GM18858 (cell line): ENCODE results near the gene KIZ.
A peak's percentile ranks its signal among the peaks of the same experiment; 100 is the strongest.

Experiments used
- ATAC-seq: cut with Tn5 transposase; IDR thresholded peaks from one replicate; pipeline ENCODE4 v1.9.1; 2021; ENCODE audit not compliant: unreplicated experiment

The KIZ gene

DNA sequence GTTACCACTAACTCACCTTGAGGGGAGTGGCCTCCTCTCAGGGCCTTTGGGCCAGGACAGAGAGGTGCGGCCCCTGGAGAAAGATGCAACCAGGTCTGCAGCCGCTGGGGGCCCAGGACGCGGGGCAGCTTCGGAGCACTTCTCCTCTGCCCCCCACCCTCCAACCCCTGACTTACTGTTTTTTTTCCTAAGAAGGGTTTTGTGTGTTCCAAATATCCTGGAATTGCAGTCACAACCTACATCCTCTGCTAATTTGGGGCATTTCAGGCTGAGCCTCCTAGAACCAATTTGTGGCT lies 21.5 kb upstream of the KIZ start:
- no peak for ATAC-seq

DNA sequence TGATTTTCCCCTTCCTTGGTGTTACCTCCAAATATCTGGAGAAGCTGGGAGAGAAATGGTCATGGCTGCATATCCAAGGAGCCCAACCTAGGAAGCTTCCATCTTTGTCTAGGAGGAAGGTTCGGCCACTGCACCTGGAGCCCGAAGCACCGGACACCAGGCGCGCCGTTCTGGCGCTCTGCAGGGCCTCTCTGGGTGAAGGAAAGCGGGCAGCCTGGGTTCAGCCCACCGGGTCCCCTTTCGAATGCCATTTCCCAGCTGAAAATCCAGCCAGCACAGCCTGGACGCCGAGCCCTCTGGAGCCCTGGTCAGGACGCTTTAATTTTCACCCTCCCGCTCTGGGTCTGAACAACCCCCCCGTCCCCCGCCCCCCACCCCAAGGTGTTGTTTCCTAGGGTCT lies 21.0 kb upstream of the KIZ start:
- no peak for ATAC-seq

DNA sequence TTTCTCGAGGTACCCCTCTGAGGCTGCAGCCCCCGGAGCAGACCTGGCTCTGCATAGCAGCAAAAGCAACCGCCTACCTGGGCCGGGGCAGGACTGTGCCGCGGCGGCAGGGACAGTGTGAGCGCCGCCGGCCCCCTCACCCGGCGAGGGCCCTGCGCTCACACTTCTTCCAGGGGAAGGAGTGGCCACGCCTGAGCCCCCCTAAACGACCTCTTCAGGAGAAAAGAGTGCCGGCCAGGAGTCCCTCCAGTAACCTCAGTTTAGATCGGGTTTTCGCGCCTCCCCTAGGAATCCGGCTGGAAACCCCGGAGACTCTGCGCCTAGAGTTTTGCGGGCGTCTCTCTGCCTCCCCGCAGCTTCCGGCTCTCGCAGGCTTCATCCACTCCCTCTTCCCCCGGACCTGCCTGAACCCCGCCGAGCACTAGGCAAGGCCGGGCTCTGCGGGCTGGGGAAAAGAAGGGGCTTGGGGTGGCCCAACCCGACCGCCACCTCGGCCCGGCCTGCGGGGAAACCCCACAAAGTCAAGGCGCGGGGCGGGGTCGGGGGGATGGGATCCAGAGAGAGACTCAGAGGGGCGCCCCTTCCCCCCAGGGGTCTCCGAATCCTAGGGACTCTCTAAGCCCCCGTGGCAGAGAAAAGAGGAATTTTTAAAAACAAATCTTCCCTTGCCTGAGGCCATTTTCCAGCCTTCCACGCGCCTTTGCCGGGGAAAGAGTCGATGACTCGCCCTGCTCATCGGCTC lies 20.3 kb upstream of the KIZ start:
- ATAC-seq: no peak

DNA sequence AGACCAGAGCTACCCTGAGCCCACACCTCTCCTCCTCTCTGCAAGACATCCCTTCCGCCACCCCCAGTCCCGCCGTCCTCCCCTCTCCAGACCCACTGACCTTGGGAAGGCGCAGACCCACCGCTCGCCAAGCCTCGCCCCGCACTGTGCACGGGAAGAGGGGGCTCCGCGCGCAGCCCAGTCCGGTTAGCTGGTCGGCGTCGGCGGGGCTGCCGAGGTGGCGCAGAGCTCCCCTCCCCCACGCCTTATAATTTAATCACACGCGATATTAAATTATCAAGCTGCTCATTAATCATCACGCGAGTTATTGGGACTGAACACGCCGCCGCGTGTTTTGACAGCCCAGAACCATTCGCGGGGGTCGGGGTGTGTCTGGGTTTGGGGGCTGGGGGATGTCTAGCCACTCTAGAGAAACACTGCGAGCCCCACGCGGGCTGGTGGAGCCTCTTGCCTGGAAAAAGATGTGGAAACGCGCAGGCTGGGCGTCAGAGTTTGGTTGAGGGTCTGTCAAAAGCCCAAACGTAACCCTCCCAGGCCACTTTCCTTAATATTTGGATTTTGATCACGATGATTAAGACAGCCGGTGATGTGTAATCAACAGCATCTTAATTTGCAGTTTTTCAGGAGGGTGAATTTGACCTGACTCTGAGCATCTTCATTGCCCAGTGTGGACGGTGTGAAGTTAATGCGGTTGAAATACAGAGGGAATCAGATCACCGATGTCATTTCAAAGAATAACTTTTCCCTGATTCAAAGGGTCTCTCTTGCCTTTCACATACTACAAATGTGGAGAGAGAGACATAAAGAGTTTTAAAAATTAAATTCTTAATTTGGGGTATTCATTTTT lies 19.5 kb upstream of the KIZ start, which contains the start of gene LINC00237:
Gene LINC00237, minus strand, starts transcription at position 188 of the 847 bp plus-strand sequence.
- no peak for ATAC-seq

DNA sequence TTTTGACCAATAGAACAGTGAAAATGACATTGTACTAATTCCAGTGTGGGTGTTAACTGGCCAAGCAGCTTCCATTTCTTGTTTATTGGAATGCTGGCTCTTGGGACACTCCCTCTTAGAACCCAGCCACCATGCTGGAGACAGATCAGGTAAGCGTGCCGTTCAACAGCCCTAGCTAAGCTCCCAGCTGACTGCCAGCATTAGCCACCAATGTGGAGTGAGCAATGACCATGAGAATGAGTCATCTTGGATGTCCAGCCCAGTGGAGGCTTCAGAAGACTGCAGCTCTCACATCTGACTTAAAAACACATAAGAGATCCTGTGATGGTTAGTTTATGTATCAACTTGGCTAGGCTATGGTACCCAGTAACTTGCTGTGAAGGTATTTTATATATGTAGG lies 16.7 kb upstream of the KIZ start:
- no peak for ATAC-seq

- ATAC-seq: no peak
Measured at GRCh38 chr20:21110811-21111210, 15.1 kb upstream of the KIZ start.

- no peak for ATAC-seq
Measured at GRCh38 chr20:21111416-21111815, 14.5 kb upstream of the KIZ start.

DNA sequence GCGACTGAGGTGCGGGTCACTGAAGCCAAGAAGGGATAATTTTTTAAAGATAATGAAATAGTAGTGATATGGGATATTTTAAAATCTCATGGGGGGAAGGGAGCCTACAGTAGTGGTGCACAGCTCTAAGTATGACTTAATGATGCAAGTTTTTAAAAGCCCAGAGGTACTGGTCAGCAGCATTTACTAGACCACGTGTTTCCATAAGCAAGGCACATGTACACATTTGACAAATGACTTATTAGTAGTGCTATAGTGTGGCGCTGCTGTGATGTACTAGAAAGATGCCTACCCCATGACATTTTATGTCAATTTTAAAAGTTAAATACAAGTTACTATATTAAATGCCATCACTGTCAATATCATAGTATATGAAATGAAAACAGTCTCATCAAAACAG lies 12.2 kb upstream of the KIZ start:
- no peak for ATAC-seq

GRCh38 chr20:21114584-21114983 lies 11.3 kb upstream of the KIZ start:
- ATAC-seq: no peak

GRCh38 chr20:21117521-21117920 lies 8.4 kb upstream of the KIZ start:
- ATAC-seq: no peak

- no peak for ATAC-seq
Measured at GRCh38 chr20:21118138-21118537, 7.7 kb upstream of the KIZ start.

DNA sequence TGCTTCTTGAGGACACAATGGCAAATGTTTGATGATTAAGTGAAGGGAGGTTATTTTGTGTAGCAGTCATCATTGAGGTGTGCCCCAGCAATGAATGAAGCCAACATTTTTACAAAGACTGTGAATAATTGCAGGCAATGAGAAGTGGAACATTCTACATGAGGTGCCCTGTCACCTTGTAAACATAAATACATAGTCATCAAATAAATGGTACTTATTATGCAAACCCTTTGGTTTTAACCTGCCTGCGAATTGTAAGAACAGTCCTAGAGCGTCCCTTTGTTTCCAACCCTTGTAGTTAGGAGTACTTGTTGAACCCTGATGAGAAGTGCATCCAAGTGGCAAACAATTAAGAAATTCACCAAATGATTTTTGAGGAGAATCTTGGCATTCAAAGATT lies 7.1 kb upstream of the KIZ start:
- ATAC-seq: no peak

GRCh38 chr20:21124190-21124589 lies 1.7 kb upstream of the KIZ start:
- no peak for ATAC-seq

DNA sequence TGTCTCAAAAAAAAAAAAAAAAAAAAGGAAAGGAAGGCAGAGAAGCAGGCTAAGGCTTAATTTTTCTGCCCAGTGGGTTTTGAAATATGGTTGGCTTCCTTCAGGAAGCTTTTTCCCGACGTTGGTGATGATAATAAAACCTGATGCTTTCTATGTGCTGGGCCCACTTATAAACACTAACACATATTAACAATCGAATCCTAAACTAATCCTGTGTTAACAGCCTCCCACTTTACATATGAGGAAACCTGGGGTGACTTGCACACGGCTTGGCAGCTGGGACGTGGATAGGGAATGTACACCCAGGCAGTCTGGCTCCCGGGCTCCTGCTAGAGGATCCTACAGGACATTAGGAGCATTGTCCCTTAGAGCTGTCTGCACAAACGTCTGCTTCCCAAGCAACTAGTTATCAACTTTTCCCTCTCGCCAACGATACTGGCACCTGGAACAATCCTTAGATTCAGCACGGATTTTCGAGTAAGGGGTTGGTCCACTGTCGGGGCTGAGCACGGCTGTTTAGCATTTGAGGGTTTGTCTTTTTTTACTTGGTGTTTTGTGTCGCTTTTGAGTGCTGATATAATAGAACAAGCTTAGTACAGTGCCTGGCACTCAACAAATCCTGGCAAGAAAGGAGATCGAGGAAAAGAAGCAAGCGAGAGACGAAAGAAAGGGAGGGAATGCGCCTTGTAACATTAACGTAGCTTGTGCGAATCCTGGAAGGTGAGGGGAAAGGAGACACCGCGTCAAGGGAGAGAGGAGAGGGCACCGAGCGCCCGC lies 622 bp upstream of the KIZ start:
- ATAC-seq: peak; percentile 28

DNA sequence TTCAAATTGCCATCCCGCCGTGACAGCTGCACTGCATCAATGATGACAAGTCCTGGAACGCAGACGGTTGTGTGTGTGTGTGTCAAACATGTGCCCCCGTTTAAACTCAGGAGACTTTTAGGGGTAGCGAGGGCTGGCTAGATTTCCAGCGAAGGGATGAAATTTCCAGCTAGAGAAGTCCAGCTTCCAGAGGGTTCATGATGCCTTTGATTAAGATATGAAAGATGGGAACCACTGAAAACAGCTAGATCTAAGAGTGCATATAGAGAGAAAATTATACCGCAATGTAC lies 644 bp downstream of the KIZ start:
- no peak for ATAC-seq

DNA sequence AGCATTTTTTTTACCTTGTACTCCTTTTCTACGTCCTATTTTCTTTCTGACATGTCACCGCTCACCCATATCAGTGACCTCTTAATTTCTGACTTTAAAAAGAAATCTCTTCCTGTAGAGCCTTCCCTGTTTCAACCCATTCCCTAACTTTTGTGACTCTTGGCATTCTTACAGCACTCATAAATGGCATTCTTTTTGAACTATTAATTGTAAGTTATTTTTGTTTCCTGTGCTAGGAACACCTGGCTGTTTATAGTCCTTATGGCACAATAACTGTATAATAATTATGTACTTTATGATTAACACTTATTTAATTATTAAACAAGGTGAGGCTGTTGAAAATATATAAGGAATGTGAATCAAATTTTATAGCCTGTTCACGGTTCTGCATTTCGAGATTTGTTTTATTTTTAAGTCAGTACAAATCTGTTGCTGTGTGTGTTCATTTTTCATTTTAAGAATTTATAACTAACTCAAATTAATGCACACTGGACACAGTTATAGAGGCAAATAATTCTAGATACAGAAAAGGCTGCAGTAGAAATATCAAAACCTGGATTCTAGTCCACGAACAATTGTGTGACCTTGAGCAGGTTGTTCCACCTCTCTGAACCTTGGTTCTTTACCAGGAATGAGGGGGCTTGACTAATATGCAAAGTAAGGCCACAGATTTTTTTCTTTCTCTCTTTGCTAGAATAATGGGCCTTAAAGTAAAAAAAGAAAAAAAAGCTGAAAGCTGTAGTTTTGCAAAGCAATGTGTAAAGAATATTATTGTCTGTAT lies 1.5 kb downstream of the KIZ start:
- ATAC-seq: no peak

- ATAC-seq: no peak
Measured at GRCh38 chr20:21129861-21130260, 4.0 kb downstream of the KIZ start.

DNA sequence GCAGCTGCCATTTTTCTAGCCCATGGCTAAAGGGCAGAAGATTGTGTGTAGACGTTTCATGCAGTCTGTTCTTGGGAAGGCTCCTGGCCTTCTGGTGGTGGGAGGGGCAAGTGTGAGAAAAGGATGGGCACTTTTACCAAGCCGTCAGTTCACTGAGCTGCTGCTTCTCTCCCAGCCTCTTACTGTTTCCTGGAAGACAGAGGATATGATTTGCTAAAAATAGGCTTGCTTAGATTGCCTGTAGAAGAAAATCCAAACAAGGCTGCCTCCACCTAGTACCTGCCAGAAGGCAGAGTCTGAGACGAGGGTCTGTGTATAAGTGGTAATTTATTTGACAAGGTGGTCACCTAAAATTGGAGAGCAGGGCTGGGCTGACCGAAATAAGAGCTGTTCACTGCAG lies 7.5 kb downstream of the KIZ start:
- ATAC-seq: no peak

DNA sequence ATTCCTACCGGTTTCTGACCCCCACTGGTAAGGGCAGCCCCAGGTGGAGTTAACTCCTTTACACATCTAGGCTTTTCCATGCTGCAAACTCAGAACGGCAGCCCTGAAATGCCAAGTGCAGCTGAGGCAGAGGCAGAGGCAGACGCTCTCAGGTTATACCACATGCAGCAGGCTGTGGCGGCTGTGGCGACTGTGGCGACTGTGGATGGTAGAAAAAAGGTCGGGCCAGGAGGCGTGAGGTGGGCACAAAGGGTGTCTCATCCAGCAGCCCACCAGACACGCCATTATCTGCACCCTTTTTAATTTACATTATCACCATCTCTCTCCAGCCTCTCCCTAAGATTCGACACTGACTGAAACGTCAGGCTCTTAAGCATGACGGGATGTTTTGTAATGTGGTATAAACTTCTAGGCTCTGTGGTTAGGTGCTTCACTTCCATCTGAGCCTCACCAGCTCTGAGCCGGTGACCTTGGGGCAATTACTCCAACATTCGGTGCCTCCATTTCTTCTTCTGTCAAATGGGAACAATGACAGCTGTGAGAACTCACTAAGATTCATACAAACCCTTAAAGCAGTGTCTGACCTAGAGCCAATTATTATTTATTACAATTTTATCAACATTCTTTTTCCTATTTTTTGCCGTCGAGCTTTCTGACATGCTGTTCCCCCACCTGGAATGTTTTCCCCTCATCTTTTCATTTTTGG lies 8.2 kb downstream of the KIZ start:
- ATAC-seq: no peak

GRCh38 chr20:21134883-21135493 lies 9.1 kb downstream of the KIZ start:
- ATAC-seq: no peak
